Naive B cell (primary cell): ENCODE results near the gene AKAP12. TPM values are rescaled to one million over a fixed set of nuclear protein-coding genes. Genes with fewer than 3 reads are reported as not detected.

Experiments
- ATAC-seq, 2 donors: fragments of 150-1000 bp; cut with Tn5 transposase; 2 replicates each; pipeline ENCODE4 v1.10.0; 2021; ENCODE audit warnings: low read depth in 2 of 2, mild to moderate bottlenecking in 2 of 2, moderate library complexity in 2 of 2
- DNase-seq: peaks from one replicate; pipeline ENCODE4 v3.0.0; 2022
- H3K27ac Mint-ChIP-seq, 6 donors: one replicate each; pipeline ENCODE4 v1.8.0; 2020 to 2022; ENCODE audit warnings: mild to moderate bottlenecking in 6 of 6, mixed read lengths in 6 of 6, moderate library complexity in 5 of 6, inconsistent platforms in 2 of 6
- H3K27me3 Mint-ChIP-seq, 3 donors: one replicate each; pipeline ENCODE4 v1.8.0; 2021 to 2022; ENCODE audit warnings: mixed read lengths in 3 of 3, mild to moderate bottlenecking in 1 of 3
- H3K36me3 Mint-ChIP-seq, 2 donors: one replicate each; pipeline ENCODE4 v1.8.0; 2020 to 2022; ENCODE audit warnings: mixed read lengths in 2 of 2, inconsistent platforms in 1 of 2, mild to moderate bottlenecking in 1 of 2
- H3K4me1 Mint-ChIP-seq, 3 donors: one replicate each; pipeline ENCODE4 v1.8.0; 2020 to 2022; ENCODE audit warnings: mixed read lengths in 3 of 3, inconsistent platforms in 1 of 3, mild to moderate bottlenecking in 1 of 3, moderate library complexity in 1 of 3
- H3K4me3 Mint-ChIP-seq, 8 donors: one replicate each; pipeline ENCODE4 v1.8.0; 2020 to 2022; ENCODE audit warnings: mild to moderate bottlenecking in 8 of 8, mixed read lengths in 8 of 8, moderate library complexity in 8 of 8, inconsistent platforms in 2 of 8
- H3K9me3 Mint-ChIP-seq, 7 donors: one replicate each; pipeline ENCODE4 v1.8.0; 2020 to 2022; ENCODE audit warnings: mixed read lengths in 7 of 7, mild to moderate bottlenecking in 5 of 7, inconsistent platforms in 2 of 7, moderate library complexity in 1 of 7
- polyA plus RNA-seq, 6 donors: library from polyadenylated mRNA; unstranded; fragments of 300-500 nt; fragmentation: Illumina TruSeq; gene quantifications; one replicate each; pipeline ENCODE4 v1.2.3, GENCODE V29; 2021; ENCODE audit warnings: low read depth in 6 of 6

AKAP12 gene
- polyA plus RNA-seq, 6 donors from 2014 or later, result 0.04 to 0.19 (median 0.08) TPM; not detected in 3

DNA sequence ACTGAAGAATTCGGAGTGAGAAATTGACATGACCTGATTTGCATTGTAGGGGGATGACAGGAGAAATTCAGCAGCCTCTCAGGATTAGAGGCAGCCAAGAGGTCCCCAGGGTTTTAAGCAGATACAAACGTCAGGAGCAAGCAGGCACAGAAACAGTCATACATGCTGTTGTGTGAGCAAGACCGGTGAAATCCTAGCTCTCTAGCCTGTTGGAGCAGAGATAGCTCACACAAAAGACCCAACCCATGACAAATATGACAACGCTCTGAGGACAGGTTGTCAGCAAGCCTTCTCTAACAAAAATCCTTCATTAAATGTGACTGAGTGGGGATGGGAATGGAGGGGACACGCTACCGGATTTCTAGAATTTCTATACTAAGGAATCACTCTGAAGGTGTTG lies 23.0 kb upstream of the AKAP12 start:
- DNase-seq (no peak), ATAC-seq (no peak)
- no peak overlapping the region for H3K4me3 Mint-ChIP-seq
- peaks cover 0 to 5% of the 10 kb centered on the region in 2 donors for H3K36me3 Mint-ChIP-seq
- peaks cover 0 to 9% (median 6%) of the 10 kb centered on the region in 7 donors for H3K9me3 Mint-ChIP-seq
- no peak overlapping the region for H3K27ac Mint-ChIP-seq
- H3K4me1 Mint-ChIP-seq, result no peaks in the 10 kb centered on the region
- no peaks in the 10 kb centered on the region for H3K27me3 Mint-ChIP-seq

DNA sequence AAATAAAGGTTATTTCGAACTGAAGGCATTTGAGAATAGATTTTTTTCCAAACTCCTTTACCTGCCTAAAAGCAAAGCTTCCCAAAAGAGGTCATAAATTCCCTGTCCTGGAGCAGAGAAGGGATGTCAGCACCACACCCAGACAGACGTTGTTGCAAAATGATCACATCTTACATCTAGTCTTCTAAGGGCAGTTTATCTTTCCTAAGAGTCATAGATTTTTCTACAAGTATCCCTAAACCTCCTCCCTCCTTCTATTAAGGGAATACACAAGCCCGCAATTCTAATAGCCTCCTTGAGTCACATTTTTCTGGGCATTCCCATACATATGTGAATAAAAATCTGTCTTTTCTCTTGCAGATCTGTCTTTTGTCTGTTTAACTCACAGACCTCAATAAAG lies 20.6 kb upstream of the AKAP12 start:
- H3K4me3 Mint-ChIP-seq, result no peak overlapping the region
- no peaks in the 10 kb centered on the region for H3K36me3 Mint-ChIP-seq
- DNase-seq (no peak), ATAC-seq (no peak)
- peaks cover 0 to 3% (median 0%) of the 10 kb centered on the region in 7 donors for H3K9me3 Mint-ChIP-seq
- H3K27ac Mint-ChIP-seq, result no peak overlapping the region
- no peaks in the 10 kb centered on the region for H3K27me3 Mint-ChIP-seq
- H3K4me1 Mint-ChIP-seq, result no peaks in the 10 kb centered on the region

- Mint-ChIP-seq H3K4me3 (no peak overlapping the region), H3K27me3 (no peaks in the 10 kb centered on the region), H3K9me3 (peaks cover 0 to 4% (median 0%) of the 10 kb centered on the region in 7 donors), H3K36me3 (no peaks in the 10 kb centered on the region), H3K4me1 (no peaks in the 10 kb centered on the region), H3K27ac (no peak overlapping the region)
- no peak for ATAC-seq
- DNase-seq, result no peak
Observed at GRCh38 chr6:151224076-151224475, 15.7 kb upstream of the AKAP12 start.

- Mint-ChIP-seq H3K27ac (no peak overlapping the region), H3K4me3 (no peak overlapping the region), H3K4me1 (no peaks in the 10 kb centered on the region), H3K9me3 (peaks cover 0 to 4% (median 0%) of the 10 kb centered on the region in 7 donors), H3K27me3 (no peaks in the 10 kb centered on the region), H3K36me3 (no peaks in the 10 kb centered on the region)
- ATAC-seq, result no peak
- DNase-seq, result no peak
Observed at GRCh38 chr6:151225919-151226318, 13.8 kb upstream of the AKAP12 start.

- Mint-ChIP-seq H3K9me3 (peaks cover 0 to 4% (median 0%) of the 10 kb centered on the region in 7 donors), H3K4me1 (no peaks in the 10 kb centered on the region), H3K27ac (no peak overlapping the region)
Observed at GRCh38 chr6:151228788-151229400, 10.9 kb upstream of the AKAP12 start.

GRCh38 chr6:151229401-151230276 lies 10.1 kb upstream of the AKAP12 start:
- Mint-ChIP-seq H3K27ac (peak overlapping the region in 1 of 6 donors; percentile 44), H3K36me3 (no peaks in the 10 kb centered on the region), H3K27me3 (no peaks in the 10 kb centered on the region), H3K4me1 (no peaks in the 10 kb centered on the region), H3K4me3 (no peak overlapping the region), H3K9me3 (peaks cover 0 to 4% (median 0%) of the 10 kb centered on the region in 7 donors)
- ATAC-seq (no peak), DNase-seq (no peak)

More at GRCh38 chr6:151228788-151229400, 10.9 kb upstream of the AKAP12 start:
- Mint-ChIP-seq H3K36me3 (no peaks in the 10 kb centered on the region), H3K27me3 (no peaks in the 10 kb centered on the region), H3K4me3 (no peak overlapping the region)
- no peak for DNase-seq
- no peak for ATAC-seq

GRCh38 chr6:151230277-151230577 lies 9.5 kb upstream of the AKAP12 start:
- no peaks in the 10 kb centered on the region for H3K27me3 Mint-ChIP-seq
- no peak for DNase-seq
- no peaks in the 10 kb centered on the region for H3K4me1 Mint-ChIP-seq
- no peaks in the 10 kb centered on the region for H3K9me3 Mint-ChIP-seq
- no peak for ATAC-seq
- H3K36me3 Mint-ChIP-seq, result no peaks in the 10 kb centered on the region
- H3K4me3 Mint-ChIP-seq, result no peak overlapping the region
- H3K27ac Mint-ChIP-seq, result no peak overlapping the region

GRCh38 chr6:151232899-151233298 lies 6.9 kb upstream of the AKAP12 start:
- Mint-ChIP-seq H3K4me3 (no peak overlapping the region), H3K27me3 (peaks cover 0 to 7% (median 7%) of the 10 kb centered on the region in 3 donors), H3K27ac (no peak overlapping the region), H3K36me3 (no peaks in the 10 kb centered on the region), H3K4me1 (peaks cover 0 to 5% (median 2%) of the 10 kb centered on the region in 3 donors), H3K9me3 (no peaks in the 10 kb centered on the region)
- no peak for DNase-seq
- ATAC-seq, result no peak

- peaks cover 0 to 5% (median 2%) of the 10 kb centered on the region in 3 donors for H3K4me1 Mint-ChIP-seq
- ATAC-seq (no peak), DNase-seq (no peak)
- no peak overlapping the region for H3K4me3 Mint-ChIP-seq
- no peak overlapping the region for H3K27ac Mint-ChIP-seq
- no peaks in the 10 kb centered on the region for H3K9me3 Mint-ChIP-seq
- H3K36me3 Mint-ChIP-seq, result no peaks in the 10 kb centered on the region
- H3K27me3 Mint-ChIP-seq, result peaks cover 0 to 15% (median 7%) of the 10 kb centered on the region in 3 donors
Observed at GRCh38 chr6:151233731-151234130, 6.0 kb upstream of the AKAP12 start.

DNA sequence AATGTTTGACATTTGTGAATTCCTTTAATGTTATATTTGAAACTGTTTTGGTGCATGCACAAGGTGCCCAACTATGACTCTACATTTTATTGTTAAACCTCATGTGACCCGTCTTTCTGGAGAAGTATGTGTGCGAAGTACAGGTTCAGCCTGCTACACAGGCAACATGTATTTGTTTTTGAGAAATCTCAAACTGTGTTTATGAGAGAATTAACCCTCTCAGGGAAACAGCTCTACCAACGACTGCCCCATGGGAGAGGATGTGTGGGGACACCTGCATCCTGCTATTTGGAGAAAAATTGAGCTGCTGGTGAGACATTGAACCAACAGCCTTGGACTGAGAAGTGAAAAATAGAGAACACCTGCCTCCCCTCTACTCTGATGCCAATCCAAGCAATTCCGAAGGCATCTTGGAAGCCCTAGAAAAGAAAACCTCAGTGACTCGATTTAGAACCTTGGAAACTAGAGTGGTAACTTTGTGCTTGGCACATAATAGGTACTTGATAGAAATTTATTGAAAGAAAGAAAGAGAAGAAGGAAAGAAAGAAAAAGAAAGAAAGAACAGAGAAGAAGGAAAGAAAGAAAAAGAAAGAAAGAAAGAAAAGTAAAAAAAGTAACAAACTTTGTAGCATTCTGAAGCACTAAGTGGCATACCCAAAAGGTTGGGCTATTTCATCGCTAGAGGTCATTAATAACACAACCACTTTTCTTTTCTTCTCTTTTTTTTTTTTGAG lies 2.9 kb upstream of the AKAP12 start:
- peaks cover 8 to 18% (median 17%) of the 10 kb centered on the region in 3 donors for H3K4me1 Mint-ChIP-seq
- no peak for DNase-seq
- H3K36me3 Mint-ChIP-seq, result no peaks in the 10 kb centered on the region
- no peak for ATAC-seq
- H3K4me3 Mint-ChIP-seq, result peak overlapping the region in 1 of 8 donors; percentile 12
- H3K27ac Mint-ChIP-seq, result no peak overlapping the region
- peaks cover 16 to 32% (median 20%) of the 10 kb centered on the region in 3 donors for H3K27me3 Mint-ChIP-seq
- no peaks in the 10 kb centered on the region for H3K9me3 Mint-ChIP-seq

DNA sequence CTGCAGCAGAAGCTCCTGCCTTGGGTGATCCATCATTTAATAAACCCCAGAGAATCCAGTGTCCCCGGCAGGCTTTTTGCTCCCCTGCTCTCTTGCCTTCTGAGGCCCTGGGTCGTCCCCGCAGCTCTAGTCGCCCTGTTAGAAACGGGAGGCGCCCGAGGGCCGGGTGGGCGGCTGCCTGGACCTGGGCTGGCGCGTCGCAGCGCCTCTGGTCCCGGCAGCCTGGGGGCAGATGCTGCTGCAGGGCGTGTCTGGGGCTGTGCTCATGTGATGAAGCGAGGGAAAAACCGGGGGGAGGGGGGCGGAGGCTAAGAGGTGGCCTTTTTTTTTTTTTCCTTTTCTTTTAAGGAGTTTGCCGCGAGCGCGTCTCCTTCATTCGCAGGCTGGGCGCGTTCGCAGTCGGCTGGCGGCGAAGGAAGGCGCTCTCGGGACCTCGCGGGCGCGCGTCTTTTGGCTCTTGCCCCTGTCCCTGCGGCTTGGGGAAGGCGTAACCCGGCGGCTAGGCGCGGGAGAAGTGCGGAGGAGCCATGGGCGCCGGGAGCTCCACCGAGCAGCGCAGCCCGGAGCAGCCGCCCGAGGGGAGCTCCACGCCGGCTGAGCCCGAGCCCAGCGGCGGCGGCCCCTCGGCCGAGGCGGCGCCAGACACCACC lies 394 bp downstream of the AKAP12 start:
- ATAC-seq (peak; percentile 55 to 71), DNase-seq (peak; percentile 8)
- peak overlapping the region; percentile 71 to 94 (median 90) for H3K4me3 Mint-ChIP-seq
- H3K27me3 Mint-ChIP-seq, result peaks cover 40 to 42% (median 41%) of the 10 kb centered on the region in 3 donors
- peaks cover 8 to 18% (median 17%) of the 10 kb centered on the region in 3 donors for H3K4me1 Mint-ChIP-seq
- H3K9me3 Mint-ChIP-seq, result no peaks in the 10 kb centered on the region
- no peaks in the 10 kb centered on the region for H3K36me3 Mint-ChIP-seq
- H3K27ac Mint-ChIP-seq, result peak overlapping the region in 1 of 6 donors; percentile 92

- DNase-seq (peak; percentile 1), ATAC-seq (peak; percentile 23 to 37)
- H3K4me3 Mint-ChIP-seq, result peak overlapping the region; percentile 63 to 91 (median 85)
- no peaks in the 10 kb centered on the region for H3K36me3 Mint-ChIP-seq
- peaks cover 40 to 42% (median 41%) of the 10 kb centered on the region in 3 donors for H3K27me3 Mint-ChIP-seq
- no peaks in the 10 kb centered on the region for H3K9me3 Mint-ChIP-seq
- peaks cover 8 to 18% (median 17%) of the 10 kb centered on the region in 3 donors for H3K4me1 Mint-ChIP-seq
- peak overlapping the region in 1 of 6 donors; percentile 47 for H3K27ac Mint-ChIP-seq
Observed at GRCh38 chr6:151240791-151241642, 1.2 kb downstream of the AKAP12 start.
